HepG2 (cell line): Measurements from ENCODE around the gene P2RY12. TPM values are rescaled to one million over a fixed set of nuclear protein-coding genes. Genes with fewer than 3 reads are reported as not detected.

Source experiments
- ATAC-seq: fragments of 200-7000 bp; cut with Tn5 transposase; 3 replicates; pipeline ENCODE4 v1.9.1; 2020; ENCODE audit warnings: mild to moderate bottlenecking, moderate library complexity
- BruUV-seq: library from RNA; stranded (reverse); fragments of 400-500 nt; replicated peaks from 2 replicates; lab custom pipeline; 2021; lab: Mats Ljungman, UMichigan
- CTCF ChIA-PET: fragments of 300-600 bp; formaldehyde crosslinking; extraction: SDS; loops from one replicate; lab custom pipeline; 2021; ENCODE audit warnings: low total read pairs, inconsistent platforms, low intra/inter-chr PET ratio; lab: Yijun Ruan, JAX
- POLR2A ChIA-PET: fragments of 350-600 bp; sonication (Branson Sonifier 250); formaldehyde crosslinking; loops from one replicate; lab custom pipeline; 2020; ENCODE audit warnings: antibody characterized with exemption, inconsistent platforms; lab: Yijun Ruan, JAX
- DNase-seq: peaks from one replicate; pipeline ENCODE4 v3.0.0-alpha.2; 2015; ENCODE audit warnings: low spot score
- FAIRE-seq: peaks from 3 replicates; lab custom pipeline; 2011; peaks lifted over from hg19 to GRCh38; lab: Jason Lieb, UNC
- H2AFZ ChIP-seq: one replicate; pipeline ENCODE4 v1.6.1; 2011; ENCODE audit warnings: low read length, inconsistent platforms
- H3K27ac ChIP-seq: fragments of 300-600 bp; 3 replicates; pipeline ENCODE4 v1.8.0; 2011; ENCODE audit warnings: mixed run types, mild to moderate bottlenecking, mixed read lengths, low read length, inconsistent platforms; ENCODE audit not compliant: insufficient read depth; ENCODE audit errors: extremely low read length
- H3K27me3 ChIP-seq, 2 experiments: fragments of 200-600 bp in 1 of 2; 2 replicates in 1 of 2; 3 replicates in 1 of 2; pipeline versions ENCODE4 v1.6.0 to v1.8.0; 2011; ENCODE audit warnings: low read length in 2 of 2, mild to moderate bottlenecking in 2 of 2, moderate library complexity in 2 of 2, inconsistent platforms in 1 of 2; ENCODE audit not compliant: insufficient read depth in 2 of 2, control insufficient read depth in 1 of 2
- H3K36me3 ChIP-seq, 2 experiments: fragments of 200-600 bp in 1 of 2; replicated peaks in 1 of 2; 2 replicates in 1 of 2; 3 replicates in 1 of 2; pipeline versions ENCODE4 v1.5.1 to v1.8.0; 2011; ENCODE audit warnings: low read length in 2 of 2, inconsistent platforms in 1 of 2; ENCODE audit not compliant: insufficient read depth in 2 of 2, control insufficient read depth in 1 of 2
- H3K4me1 ChIP-seq: 2 replicates; pipeline ENCODE4 v1.5.1; 2012; ENCODE audit warnings: low read length, inconsistent platforms; ENCODE audit not compliant: insufficient read depth
- H3K4me2 ChIP-seq: 2 replicates; pipeline ENCODE4 v1.6.0; 2011; ENCODE audit warnings: low read depth, low read length, inconsistent platforms
- H3K4me3 ChIP-seq, 3 experiments: fragments of 200-600 bp in 1 of 3; sonication (generic), shearing (Covaris generic) in 1 of 3; replicated peaks in 1 of 3; 2 replicates each; pipeline ENCODE4 v1.5.1; 2011 to 2016; ENCODE audit warnings: low read length in 3 of 3, inconsistent platforms in 2 of 3, low read depth in 2 of 3, mild to moderate bottlenecking in 2 of 3, control low read depth in 1 of 3, mixed read lengths in 1 of 3; ENCODE audit not compliant: insufficient read depth in 1 of 3
- H3K79me2 ChIP-seq: one replicate; pipeline ENCODE4 v1.6.1; 2011; ENCODE audit warnings: low read length, inconsistent platforms; ENCODE audit not compliant: insufficient read depth
- H3K9ac ChIP-seq: 2 replicates; pipeline ENCODE4 v1.6.0; 2011; ENCODE audit warnings: mild to moderate bottlenecking, low read depth, low read length, inconsistent platforms; ENCODE audit not compliant: insufficient read depth
- H3K9me3 ChIP-seq: 2 replicates; pipeline ENCODE4 v1.5.1; 2012; ENCODE audit warnings: mild to moderate bottlenecking, low read length
- H4K20me1 ChIP-seq: 2 replicates; pipeline ENCODE4 v1.6.0; 2011; ENCODE audit warnings: inconsistent platforms, mild to moderate bottlenecking, low read length, moderate library complexity; ENCODE audit not compliant: insufficient read depth
- CEBPG ChIP-seq: IDR thresholded peaks from 2 replicates; pipeline ENCODE4 v1.6.1; 2016
- CHD2 ChIP-seq: IDR thresholded peaks from 2 replicates; pipeline ENCODE4 v1.6.1; 2011; ENCODE audit warnings: low read depth, low read length, improper control_type of control experiment
- HCFC1 ChIP-seq: fragments of 150-350 bp; IDR thresholded peaks from 2 replicates; pipeline ENCODE4 v1.6.1; 2014; ENCODE audit warnings: low read depth, low read length
- HNRNPK ChIP-seq: fragments of 200-400 bp; formaldehyde crosslinking; IDR thresholded peaks from 2 replicates; pipeline ENCODE4 v1.6.1; 2018; ENCODE audit warnings: low read length, low read depth, moderate library complexity, mild to moderate bottlenecking; ENCODE audit not compliant: poor library complexity, severe bottlenecking
- PHB2 ChIP-seq: fragments of 450-650 bp; IDR thresholded peaks from 2 replicates; pipeline ENCODE4 v1.6.1; 2018; ENCODE audit not compliant: partially characterized antibody
- PHF21A ChIP-seq: sonication (generic); formaldehyde crosslinking; IDR thresholded peaks from 2 replicates; pipeline ENCODE4 v1.5.0; 2020; ENCODE audit warnings: mild to moderate bottlenecking, missing genetic modification reagents
- YEATS2 ChIP-seq: sonication (generic); formaldehyde crosslinking; IDR thresholded peaks from 2 replicates; pipeline ENCODE4 v1.4.0; 2020; ENCODE audit warnings: missing genetic modification reagents, borderline replicate concordance
- ZNF557 ChIP-seq: sonication (generic); formaldehyde crosslinking; IDR thresholded peaks from 2 replicates; pipeline ENCODE4 v1.4.0; 2020; ENCODE audit warnings: missing genetic modification reagents
- ZNF572 ChIP-seq: sonication (generic); formaldehyde crosslinking; IDR thresholded peaks from 2 replicates; pipeline ENCODE4 v1.5.1; 2020; ENCODE audit warnings: mild to moderate bottlenecking, missing genetic modification reagents
- ZZZ3 ChIP-seq: sonication (generic); formaldehyde crosslinking; IDR thresholded peaks from 2 replicates; pipeline ENCODE4 v1.4.0; 2020; ENCODE audit warnings: missing genetic modification reagents, mild to moderate bottlenecking, borderline replicate concordance
- WGBS: methylation state at CpG from one replicate; pipeline ENCODE4 v1.1.6; 2017; ENCODE audit warnings: low lambda C conversion rate; 5-methylcytosine and 5-hydroxymethylcytosine counted together
- in situ Hi-C: cut with HindIII; loops from 2 replicates; pipeline ENCODE4 v1.10.0; 2017; ENCODE audit warnings: low pct_unique_long_range_greater_than_20kb; ENCODE audit not compliant: extremely low pct_ligation_motif_present
- intact Hi-C: fragments of 100-400 bp; cut with micrococcal nuclease; formaldehyde crosslinking; loops from one replicate; pipeline ENCODE4 v1.10.0; 2022; ENCODE audit not compliant: unreplicated experiment
- polyA plus RNA-seq, 8 experiments: library from polyadenylated mRNA; depleted of rRNA in 3 of 8; stranded (reverse) in 7 of 8; unstranded in 1 of 8; fragments of >200 nt; fragmentation: Illumina TruSeq in 4 of 8; extraction: Trizol in 4 of 8; gene quantifications; 2 replicates each; pipeline versions ENCODE4 v1.2.1 to v1.2.3, GENCODE V29; 2011 to 2016; ENCODE audit warnings: low read depth in 4 of 8, missing spikeins in 1 of 8, mixed read lengths in 1 of 8; ENCODE audit not compliant: insufficient read depth in 1 of 8
- total RNA-seq, 5 experiments: library from RNA; depleted of rRNA; stranded (reverse); fragments of >200 nt; fragmentation: Illumina TruSeq; extraction: Trizol; gene quantifications; 2 replicates each; pipeline ENCODE4 v1.2.3, GENCODE V29; 2016; ENCODE audit warnings: low read depth in 1 of 5
- TF ChIP-seq, protein P1 (sequence below): sonication (generic); formaldehyde crosslinking; IDR thresholded peaks from 2 replicates; pipeline ENCODE4 v1.4.0; 2020; ENCODE audit warnings: mild to moderate bottlenecking, missing genetic modification reagents

The P2RY12 gene
- total and polyA plus RNA-seq, 2 of the 13 experiments (the other 11 are each of a cell fraction or from before 2014, with no cell fraction given) = not detected

DNA sequence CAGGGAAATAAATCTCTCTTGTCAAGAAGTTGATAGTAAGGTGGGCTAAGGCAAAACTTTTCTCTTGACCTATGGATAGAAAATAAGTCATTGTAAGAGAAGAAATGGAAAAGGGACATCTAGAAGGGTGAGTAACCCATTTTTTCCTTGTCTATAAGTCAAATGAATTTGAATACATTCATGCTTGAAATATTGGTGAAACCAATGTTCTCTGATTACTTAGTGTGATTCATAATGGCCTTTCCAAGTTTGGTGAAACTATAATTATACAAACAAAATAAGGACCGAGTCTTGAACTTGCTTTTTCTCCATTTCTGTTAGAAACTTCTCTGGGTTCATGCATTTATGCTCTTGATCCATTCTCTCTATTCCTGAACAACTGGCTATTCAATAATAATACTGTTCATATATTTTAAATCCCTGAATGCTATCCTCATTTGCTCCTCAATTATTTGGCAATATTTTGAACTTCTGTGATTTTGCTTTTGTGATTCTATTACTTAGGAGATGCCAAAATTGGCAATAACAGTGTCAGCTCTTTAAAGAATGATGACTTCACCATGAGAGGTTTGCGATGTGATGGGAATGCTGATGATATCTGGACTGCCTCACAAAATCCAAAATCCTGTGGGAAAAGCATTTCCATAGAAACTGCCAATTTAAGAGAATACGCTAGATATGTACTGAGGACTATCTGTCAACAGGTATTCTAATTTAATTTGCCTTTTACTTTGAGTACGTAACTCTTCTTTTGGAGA, 12.3 kb downstream of the P2RY12 start:
- in situ Hi-C loops (no loop called here), intact Hi-C loops (no loop called here)
- TF ChIP-seq ZNF557 (no peak), CEBPG (no peak), ZZZ3 (CRISPR knock-in tag) (no peak), ZNF572 (CRISPR knock-in tag) (no peak), HCFC1 (no peak), YEATS2 (CRISPR knock-in tag) (no peak), PHF21A (no peak), PHB2 (no peak), CHD2 (no peak), HNRNPK (no peak)
- TF ChIP-seq, protein P1, sequence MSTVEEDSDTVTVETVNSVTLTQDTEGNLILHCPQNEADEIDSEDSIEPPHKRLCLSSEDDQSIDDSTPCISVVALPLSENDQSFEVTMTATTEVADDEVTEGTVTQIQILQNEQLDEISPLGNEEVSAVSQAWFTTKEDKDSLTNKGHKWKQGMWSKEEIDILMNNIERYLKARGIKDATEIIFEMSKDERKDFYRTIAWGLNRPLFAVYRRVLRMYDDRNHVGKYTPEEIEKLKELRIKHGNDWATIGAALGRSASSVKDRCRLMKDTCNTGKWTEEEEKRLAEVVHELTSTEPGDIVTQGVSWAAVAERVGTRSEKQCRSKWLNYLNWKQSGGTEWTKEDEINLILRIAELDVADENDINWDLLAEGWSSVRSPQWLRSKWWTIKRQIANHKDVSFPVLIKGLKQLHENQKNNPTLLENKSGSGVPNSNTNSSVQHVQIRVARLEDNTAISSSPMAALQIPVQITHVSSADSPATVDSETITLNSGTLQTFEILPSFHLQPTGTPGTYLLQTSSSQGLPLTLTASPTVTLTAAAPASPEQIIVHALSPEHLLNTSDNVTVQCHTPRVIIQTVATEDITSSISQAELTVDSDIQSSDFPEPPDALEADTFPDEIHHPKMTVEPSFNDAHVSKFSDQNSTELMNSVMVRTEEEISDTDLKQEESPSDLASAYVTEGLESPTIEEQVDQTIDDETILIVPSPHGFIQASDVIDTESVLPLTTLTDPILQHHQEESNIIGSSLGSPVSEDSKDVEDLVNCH (CRISPR knock-in tag) = no peak
- CTCF ChIA-PET = no interaction called here
- Histone ChIP-seq H3K36me3 (no peaks in the 10 kb centered on the region), H4K20me1 (no peaks in the 10 kb centered on the region), H3K4me2 (no peak overlapping the region), H3K9ac (no peak overlapping the region), H2AFZ (no peak overlapping the region), H3K27ac (no peak overlapping the region), H3K4me3 (no peak overlapping the region), H3K9me3 (no peaks in the 10 kb centered on the region), H3K27me3 (no peaks in the 10 kb centered on the region), H3K4me1 (no peaks in the 10 kb centered on the region), H3K79me2 (no peaks in the 10 kb centered on the region)
- DNase-seq (no peak), FAIRE-seq (no peak), ATAC-seq (no peak)
- no TSS peak for BruUV-seq
- WGBS = 27% methylated on average over 4 of the region's 4 CpGs
- POLR2A ChIA-PET = no interaction called here
